Tibial nerve (tissue), 4 donors: ENCODE data around the gene HPCA.

Source experiments
- EP300 ChIP-seq, 2 donors: sonication (generic); formaldehyde crosslinking; IDR thresholded peaks; one replicate each; pipeline ENCODE4 v1.6.1; 2017; ENCODE audit warnings: antibody characterized with exemption in 2 of 2, mild to moderate bottlenecking in 1 of 2
- POLR2A ChIP-seq, 2 donors: fragments of 450-650 bp; IDR thresholded peaks; one replicate each; pipeline ENCODE4 v1.6.1; 2017; ENCODE audit warnings: antibody characterized with exemption in 2 of 2, mild to moderate bottlenecking in 2 of 2, moderate library complexity in 2 of 2
- TF ChIP-seq, protein P1 (sequence below), 5 experiments: fragments of 200-600 bp in 3 of 5; fragments of 450-650 bp in 2 of 5; sonication (generic) in 3 of 5; IDR thresholded peaks; one replicate each; pipeline ENCODE4 v1.5.1; 2016 to 2019; ENCODE audit warnings: antibody characterized with exemption in 5 of 5, mild to moderate bottlenecking in 3 of 5, moderate library complexity in 2 of 5

DNA sequence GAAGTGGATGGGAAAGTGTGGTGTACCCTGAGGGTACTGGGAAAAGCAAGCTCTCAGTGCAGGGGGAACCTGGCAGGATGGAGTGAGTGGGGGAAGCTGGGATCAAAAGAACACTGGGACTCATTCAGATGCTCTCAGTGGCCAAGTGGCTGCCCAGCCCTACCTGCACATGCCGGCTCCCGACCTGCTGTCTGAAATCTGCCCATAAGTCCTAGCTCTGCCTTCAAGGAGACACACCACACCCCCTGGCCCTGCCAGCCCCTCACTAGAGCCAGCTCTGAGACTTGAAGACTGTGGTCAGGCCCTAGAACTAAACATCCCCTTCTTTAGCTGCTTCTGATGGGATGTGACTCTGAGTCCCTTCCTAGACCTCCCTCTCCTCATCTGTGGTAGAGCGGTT is 12.7 kb downstream of the HPCA start:
- TF ChIP-seq, protein P1, sequence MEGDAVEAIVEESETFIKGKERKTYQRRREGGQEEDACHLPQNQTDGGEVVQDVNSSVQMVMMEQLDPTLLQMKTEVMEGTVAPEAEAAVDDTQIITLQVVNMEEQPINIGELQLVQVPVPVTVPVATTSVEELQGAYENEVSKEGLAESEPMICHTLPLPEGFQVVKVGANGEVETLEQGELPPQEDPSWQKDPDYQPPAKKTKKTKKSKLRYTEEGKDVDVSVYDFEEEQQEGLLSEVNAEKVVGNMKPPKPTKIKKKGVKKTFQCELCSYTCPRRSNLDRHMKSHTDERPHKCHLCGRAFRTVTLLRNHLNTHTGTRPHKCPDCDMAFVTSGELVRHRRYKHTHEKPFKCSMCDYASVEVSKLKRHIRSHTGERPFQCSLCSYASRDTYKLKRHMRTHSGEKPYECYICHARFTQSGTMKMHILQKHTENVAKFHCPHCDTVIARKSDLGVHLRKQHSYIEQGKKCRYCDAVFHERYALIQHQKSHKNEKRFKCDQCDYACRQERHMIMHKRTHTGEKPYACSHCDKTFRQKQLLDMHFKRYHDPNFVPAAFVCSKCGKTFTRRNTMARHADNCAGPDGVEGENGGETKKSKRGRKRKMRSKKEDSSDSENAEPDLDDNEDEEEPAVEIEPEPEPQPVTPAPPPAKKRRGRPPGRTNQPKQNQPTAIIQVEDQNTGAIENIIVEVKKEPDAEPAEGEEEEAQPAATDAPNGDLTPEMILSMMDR (IDR thresholded peaks at IDR 0.05): no peak
- TF ChIP-seq EP300 (IDR thresholded peaks at IDR 0.05): no peak
- TF ChIP-seq POLR2A (IDR thresholded peaks at IDR 0.05): no peak
